ENCODE results near the gene ABCB8. TPM values are rescaled to one million over a fixed set of nuclear protein-coding genes. Genes with fewer than 3 reads are reported as not detected.
A peak's percentile ranks its signal among the peaks of the same experiment; 100 is the strongest.

Gene ABCB8
- total and polyA plus RNA-seq, 9 of the 15 experiments (the other 6 are each of a cell fraction or from before 2014, with no cell fraction given): 7.6 to 106 (median 36.3) TPM

DNA sequence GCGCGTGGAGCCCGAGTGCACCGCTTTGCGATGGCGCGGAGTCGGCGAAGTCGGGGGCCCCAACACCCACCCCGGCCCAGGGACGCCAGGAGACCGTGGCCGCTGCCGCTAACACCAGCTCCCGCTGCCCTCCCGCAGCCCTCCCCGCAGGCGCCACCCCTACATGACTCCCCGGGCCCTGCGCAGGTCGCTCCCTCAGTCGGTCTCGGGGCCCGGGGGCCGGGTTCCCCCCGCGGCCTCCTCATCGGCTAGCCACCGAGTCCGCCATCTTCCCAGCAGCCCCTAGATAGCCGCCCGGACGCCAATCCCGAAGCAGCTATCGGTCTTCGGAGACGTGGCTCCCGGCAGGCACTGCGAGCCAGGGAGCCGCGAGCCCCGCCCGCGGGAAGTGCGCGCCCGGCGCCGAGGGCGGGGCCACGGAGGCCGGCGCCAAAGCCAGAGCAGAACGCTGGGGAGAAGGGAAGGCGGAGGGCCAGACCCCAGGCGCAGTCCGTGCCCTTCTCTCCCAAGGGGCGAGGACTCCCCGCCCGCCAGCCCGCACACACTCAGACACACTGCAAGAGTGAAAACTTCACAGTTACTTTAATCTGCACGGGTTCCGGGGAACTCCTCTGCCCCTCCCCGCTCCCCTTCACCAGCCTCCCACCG, 52.4 kb downstream of the ABCB8 start, which contains the start of gene FASTK (continued):
- TF ChIP-seq, protein P1, sequence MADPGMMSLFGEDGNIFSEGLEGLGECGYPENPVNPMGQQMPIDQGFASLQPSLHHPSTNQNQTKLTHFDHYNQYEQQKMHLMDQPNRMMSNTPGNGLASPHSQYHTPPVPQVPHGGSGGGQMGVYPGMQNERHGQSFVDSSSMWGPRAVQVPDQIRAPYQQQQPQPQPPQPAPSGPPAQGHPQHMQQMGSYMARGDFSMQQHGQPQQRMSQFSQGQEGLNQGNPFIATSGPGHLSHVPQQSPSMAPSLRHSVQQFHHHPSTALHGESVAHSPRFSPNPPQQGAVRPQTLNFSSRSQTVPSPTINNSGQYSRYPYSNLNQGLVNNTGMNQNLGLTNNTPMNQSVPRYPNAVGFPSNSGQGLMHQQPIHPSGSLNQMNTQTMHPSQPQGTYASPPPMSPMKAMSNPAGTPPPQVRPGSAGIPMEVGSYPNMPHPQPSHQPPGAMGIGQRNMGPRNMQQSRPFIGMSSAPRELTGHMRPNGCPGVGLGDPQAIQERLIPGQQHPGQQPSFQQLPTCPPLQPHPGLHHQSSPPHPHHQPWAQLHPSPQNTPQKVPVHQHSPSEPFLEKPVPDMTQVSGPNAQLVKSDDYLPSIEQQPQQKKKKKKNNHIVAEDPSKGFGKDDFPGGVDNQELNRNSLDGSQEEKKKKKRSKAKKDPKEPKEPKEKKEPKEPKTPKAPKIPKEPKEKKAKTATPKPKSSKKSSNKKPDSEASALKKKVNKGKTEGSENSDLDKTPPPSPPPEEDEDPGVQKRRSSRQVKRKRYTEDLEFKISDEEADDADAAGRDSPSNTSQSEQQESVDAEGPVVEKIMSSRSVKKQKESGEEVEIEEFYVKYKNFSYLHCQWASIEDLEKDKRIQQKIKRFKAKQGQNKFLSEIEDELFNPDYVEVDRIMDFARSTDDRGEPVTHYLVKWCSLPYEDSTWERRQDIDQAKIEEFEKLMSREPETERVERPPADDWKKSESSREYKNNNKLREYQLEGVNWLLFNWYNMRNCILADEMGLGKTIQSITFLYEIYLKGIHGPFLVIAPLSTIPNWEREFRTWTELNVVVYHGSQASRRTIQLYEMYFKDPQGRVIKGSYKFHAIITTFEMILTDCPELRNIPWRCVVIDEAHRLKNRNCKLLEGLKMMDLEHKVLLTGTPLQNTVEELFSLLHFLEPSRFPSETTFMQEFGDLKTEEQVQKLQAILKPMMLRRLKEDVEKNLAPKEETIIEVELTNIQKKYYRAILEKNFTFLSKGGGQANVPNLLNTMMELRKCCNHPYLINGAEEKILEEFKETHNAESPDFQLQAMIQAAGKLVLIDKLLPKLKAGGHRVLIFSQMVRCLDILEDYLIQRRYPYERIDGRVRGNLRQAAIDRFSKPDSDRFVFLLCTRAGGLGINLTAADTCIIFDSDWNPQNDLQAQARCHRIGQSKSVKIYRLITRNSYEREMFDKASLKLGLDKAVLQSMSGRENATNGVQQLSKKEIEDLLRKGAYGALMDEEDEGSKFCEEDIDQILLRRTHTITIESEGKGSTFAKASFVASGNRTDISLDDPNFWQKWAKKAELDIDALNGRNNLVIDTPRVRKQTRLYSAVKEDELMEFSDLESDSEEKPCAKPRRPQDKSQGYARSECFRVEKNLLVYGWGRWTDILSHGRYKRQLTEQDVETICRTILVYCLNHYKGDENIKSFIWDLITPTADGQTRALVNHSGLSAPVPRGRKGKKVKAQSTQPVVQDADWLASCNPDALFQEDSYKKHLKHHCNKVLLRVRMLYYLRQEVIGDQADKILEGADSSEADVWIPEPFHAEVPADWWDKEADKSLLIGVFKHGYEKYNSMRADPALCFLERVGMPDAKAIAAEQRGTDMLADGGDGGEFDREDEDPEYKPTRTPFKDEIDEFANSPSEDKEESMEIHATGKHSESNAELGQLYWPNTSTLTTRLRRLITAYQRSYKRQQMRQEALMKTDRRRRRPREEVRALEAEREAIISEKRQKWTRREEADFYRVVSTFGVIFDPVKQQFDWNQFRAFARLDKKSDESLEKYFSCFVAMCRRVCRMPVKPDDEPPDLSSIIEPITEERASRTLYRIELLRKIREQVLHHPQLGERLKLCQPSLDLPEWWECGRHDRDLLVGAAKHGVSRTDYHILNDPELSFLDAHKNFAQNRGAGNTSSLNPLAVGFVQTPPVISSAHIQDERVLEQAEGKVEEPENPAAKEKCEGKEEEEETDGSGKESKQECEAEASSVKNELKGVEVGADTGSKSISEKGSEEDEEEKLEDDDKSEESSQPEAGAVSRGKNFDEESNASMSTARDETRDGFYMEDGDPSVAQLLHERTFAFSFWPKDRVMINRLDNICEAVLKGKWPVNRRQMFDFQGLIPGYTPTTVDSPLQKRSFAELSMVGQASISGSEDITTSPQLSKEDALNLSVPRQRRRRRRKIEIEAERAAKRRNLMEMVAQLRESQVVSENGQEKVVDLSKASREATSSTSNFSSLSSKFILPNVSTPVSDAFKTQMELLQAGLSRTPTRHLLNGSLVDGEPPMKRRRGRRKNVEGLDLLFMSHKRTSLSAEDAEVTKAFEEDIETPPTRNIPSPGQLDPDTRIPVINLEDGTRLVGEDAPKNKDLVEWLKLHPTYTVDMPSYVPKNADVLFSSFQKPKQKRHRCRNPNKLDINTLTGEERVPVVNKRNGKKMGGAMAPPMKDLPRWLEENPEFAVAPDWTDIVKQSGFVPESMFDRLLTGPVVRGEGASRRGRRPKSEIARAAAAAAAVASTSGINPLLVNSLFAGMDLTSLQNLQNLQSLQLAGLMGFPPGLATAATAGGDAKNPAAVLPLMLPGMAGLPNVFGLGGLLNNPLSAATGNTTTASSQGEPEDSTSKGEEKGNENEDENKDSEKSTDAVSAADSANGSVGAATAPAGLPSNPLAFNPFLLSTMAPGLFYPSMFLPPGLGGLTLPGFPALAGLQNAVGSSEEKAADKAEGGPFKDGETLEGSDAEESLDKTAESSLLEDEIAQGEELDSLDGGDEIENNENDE (IDR thresholded peaks at IDR 0.05; ENCODE audit: low read depth, low read length): no peak
- TF ChIP-seq, protein P2, sequence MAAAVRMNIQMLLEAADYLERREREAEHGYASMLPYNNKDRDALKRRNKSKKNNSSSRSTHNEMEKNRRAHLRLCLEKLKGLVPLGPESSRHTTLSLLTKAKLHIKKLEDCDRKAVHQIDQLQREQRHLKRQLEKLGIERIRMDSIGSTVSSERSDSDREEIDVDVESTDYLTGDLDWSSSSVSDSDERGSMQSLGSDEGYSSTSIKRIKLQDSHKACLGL (CRISPR knock-in tag; IDR thresholded peaks at IDR 0.05; ENCODE audit: borderline replicate concordance, poor library complexity, severe bottlenecking): no peak
- TF ChIP-seq, protein P3, sequence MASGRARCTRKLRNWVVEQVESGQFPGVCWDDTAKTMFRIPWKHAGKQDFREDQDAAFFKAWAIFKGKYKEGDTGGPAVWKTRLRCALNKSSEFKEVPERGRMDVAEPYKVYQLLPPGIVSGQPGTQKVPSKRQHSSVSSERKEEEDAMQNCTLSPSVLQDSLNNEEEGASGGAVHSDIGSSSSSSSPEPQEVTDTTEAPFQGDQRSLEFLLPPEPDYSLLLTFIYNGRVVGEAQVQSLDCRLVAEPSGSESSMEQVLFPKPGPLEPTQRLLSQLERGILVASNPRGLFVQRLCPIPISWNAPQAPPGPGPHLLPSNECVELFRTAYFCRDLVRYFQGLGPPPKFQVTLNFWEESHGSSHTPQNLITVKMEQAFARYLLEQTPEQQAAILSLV (tag; IDR thresholded peaks at IDR 0.05): no peak
- TF ChIP-seq, protein P4, sequence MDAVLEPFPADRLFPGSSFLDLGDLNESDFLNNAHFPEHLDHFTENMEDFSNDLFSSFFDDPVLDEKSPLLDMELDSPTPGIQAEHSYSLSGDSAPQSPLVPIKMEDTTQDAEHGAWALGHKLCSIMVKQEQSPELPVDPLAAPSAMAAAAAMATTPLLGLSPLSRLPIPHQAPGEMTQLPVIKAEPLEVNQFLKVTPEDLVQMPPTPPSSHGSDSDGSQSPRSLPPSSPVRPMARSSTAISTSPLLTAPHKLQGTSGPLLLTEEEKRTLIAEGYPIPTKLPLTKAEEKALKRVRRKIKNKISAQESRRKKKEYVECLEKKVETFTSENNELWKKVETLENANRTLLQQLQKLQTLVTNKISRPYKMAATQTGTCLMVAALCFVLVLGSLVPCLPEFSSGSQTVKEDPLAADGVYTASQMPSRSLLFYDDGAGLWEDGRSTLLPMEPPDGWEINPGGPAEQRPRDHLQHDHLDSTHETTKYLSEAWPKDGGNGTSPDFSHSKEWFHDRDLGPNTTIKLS (IDR thresholded peaks at IDR 0.05; ENCODE audit: borderline replicate concordance, low read depth): peak; percentile 98
- TF ChIP-seq, protein P5, sequence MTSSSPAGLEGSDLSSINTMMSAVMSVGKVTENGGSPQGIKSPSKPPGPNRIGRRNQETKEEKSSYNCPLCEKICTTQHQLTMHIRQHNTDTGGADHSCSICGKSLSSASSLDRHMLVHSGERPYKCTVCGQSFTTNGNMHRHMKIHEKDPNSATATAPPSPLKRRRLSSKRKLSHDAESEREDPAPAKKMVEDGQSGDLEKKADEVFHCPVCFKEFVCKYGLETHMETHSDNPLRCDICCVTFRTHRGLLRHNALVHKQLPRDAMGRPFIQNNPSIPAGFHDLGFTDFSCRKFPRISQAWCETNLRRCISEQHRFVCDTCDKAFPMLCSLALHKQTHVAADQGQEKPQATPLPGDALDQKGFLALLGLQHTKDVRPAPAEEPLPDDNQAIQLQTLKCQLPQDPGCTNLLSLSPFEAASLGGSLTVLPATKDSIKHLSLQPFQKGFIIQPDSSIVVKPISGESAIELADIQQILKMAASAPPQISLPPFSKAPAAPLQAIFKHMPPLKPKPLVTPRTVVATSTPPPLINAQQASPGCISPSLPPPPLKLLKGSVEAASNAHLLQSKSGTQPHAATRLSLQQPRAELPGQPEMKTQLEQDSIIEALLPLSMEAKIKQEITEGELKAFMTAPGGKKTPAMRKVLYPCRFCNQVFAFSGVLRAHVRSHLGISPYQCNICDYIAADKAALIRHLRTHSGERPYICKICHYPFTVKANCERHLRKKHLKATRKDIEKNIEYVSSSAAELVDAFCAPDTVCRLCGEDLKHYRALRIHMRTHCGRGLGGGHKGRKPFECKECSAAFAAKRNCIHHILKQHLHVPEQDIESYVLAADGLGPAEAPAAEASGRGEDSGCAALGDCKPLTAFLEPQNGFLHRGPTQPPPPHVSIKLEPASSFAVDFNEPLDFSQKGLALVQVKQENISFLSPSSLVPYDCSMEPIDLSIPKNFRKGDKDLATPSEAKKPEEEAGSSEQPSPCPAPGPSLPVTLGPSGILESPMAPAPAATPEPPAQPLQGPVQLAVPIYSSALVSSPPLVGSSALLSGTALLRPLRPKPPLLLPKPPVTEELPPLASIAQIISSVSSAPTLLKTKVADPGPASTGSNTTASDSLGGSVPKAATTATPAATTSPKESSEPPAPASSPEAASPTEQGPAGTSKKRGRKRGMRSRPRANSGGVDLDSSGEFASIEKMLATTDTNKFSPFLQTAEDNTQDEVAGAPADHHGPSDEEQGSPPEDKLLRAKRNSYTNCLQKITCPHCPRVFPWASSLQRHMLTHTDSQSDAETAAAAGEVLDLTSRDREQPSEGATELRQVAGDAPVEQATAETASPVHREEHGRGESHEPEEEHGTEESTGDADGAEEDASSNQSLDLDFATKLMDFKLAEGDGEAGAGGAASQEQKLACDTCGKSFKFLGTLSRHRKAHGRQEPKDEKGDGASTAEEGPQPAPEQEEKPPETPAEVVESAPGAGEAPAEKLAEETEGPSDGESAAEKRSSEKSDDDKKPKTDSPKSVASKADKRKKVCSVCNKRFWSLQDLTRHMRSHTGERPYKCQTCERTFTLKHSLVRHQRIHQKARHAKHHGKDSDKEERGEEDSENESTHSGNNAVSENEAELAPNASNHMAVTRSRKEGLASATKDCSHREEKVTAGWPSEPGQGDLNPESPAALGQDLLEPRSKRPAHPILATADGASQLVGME (CRISPR knock-in tag; IDR thresholded peaks at IDR 0.05): peak; percentile 6; the same call in 1 of the 2 replicates

All from K562 (cell line).